Measurements from ENCODE around the gene POLR3GL.
"Not testable (repeated sequence)": the region's sequence is repeated elsewhere in the genome, so short reads cannot be mapped to it uniquely, and the experiment has no call there.

Gene POLR3GL, protein sequence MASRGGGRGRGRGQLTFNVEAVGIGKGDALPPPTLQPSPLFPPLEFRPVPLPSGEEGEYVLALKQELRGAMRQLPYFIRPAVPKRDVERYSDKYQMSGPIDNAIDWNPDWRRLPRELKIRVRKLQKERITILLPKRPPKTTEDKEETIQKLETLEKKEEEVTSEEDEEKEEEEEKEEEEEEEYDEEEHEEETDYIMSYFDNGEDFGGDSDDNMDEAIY

DNA sequence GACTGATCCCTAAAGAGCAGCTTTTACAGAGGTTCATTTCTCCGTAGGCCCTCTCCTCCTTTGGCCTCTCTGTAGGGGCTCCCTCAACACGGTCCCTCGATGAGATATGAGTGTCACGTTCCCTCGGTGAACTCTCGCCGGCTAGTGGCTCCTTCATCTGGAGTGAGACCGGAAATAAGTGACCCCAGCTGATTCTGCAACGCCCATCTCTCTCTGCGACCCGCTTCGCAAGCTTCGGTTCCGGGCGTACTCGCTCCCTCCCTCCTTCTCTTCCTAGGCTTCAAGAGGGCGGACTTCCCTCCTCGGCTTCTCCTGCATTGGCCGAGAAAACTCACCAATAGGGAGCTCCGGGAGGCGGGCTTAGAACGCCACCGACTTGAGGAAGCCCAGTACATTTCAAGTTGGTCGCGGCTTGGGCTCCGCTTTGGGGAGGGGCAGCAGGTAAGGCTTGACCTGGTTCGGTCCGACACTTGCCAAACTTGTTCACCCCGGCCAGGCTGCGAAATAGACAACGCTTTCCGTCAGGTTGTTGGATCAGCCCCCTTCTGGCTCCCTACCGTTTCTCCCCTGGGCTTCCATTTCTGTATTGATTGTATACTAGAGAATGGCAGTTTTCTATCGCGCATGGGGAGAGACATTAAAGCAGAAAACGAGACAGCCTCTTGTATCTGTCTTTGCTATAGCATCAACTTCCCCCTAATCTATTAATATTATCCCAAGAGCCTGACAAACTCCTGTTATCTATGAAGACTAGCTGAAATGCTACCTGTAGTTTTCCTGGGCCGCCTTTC is at the start of gene POLR3GL, which contains the start of gene ANKRD34A:
Gene POLR3GL (plus strand): TSS at position 363 of the 791 bp plus-strand sequence. CDS start 10,176 bp downstream, outside the sequence.
Gene ANKRD34A (minus strand): TSS at position 248 of the 791 bp plus-strand sequence. CDS start 2,816 bp downstream, outside the sequence.
- peak; percentile 92 to 97 for DNase-seq

DNA sequence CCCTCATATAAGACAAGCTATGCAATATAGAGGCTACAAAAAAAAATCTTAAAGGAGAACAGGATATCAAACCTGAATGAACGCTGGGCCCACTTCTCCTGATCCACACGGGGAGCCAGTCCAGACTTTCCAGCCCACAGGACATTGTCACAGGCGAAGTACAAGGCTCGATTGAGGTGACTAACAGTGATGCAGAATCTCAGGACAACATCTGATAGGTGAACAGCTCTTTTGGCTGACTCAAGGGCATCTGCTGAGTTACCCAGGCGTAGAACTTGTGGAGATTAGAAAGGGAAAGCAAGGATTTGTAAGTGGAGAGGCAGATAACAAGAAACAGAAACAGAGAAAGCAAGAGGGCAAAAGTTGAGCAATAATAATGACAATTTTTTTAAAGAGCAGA is 47.7 kb upstream of the POLR3GL start:
- DNase-seq, result no peak

DNA sequence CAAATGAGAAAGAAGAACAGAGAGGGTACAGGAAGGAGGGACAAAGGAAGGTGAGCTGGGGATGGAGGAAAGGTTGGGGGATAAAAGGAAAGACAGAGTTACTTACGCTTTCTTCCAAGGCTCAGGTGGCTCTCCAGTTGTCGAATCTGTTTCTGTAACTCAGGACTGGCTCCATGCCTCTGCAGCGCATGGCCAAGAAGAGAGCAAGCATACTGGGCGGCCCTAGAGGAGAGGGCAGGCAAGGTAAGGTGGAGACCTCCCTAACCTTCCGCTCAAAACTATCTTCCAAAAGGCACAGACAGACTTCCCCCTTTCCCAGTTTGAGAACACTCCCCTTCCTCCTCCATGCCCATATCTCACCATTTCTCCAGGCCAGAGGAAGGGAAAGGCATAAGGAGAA is 46.9 kb upstream of the POLR3GL start:
- DNase-seq, result no peak

DNA sequence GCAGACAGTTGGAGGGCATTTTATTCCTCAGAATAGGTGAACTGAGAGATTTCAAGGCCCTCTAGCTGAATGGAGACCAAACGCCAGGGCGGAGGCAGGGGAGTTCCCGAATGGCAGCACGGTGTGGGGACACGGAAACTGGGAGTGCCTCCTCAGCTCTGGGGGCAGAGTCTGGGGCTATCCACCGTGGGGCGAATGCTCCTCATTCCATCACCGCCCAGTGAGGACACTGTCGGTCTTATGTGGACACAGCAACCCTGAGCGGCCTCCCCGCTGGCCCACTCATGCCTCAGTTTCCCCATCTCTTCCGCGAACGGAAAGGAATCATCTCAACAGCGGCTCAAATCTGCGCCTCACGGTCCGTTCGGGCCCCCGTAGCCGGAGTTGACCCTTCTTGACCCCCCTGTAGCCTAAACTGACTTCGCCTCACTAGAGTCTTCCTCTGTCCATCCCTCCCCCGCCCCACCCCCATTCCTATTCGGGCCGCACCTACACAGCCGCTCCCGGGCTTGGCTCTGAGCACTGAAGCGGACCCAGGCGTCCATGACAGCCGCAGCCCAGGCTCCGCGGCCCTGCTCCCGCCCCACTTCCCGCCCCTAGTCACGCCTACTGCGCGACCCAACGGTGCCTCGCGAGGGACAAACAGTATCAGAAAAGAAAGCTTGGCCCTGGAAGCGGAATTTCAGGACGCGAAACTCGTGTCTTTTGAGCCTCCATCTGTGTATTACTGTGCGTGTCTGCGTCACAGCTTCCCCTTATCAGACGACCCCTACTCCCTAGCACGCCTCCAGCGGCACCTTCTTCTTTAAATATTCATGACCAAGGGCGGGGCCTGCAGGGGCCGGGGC is 46.1 kb upstream of the POLR3GL start, which contains the start of gene PEX11B:
Gene PEX11B (minus strand): TSS at position 574 of the 848 bp plus-strand sequence. CDS start 29 bp downstream, at position 545.
- peak; percentile 82 to 91 for DNase-seq

DNA sequence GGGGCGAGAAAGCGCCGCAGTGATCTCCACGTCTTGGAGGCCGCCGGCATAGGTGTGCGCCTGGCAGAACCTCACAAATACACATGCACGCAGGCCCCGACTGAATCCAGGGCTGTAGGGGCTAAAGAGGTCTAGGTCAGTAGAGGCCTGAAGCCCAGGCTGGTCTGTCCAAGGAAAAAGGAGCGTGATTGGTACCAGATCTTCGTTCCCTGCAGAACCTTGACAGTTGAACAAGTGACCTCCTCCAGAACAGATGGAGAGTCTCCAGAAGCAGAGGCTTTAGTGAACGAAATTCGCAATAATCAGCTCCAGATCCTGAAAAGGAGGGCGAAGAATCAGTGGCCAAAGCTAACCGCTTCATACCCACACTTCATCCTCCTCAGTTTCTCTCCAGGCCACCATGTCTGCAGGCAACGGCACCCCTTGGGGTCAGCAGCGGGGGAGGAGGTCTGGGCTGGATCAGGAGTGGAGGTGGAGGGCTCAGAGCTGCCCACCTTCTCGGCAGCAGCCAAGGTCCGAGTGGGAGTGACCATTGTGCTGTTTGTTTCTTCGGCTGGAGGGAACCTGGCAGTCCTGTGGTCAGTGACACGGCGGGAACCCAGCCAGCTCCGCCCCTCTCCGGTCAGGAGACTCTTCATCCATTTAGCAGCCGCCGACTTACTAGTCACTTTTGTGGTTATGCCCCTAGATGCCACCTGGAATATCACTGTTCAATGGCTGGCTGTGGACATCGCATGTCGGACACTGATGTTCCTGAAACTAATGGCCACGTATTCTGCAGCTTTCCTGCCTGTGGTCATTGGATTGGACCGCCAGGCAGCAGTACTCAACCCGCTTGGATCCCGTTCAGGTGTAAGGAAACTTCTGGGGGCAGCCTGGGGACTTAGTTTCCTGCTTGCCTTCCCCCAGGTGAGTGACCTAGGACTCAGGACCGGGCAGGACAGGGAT is 45.2 kb upstream of the POLR3GL start:
- no peak for DNase-seq

DNA sequence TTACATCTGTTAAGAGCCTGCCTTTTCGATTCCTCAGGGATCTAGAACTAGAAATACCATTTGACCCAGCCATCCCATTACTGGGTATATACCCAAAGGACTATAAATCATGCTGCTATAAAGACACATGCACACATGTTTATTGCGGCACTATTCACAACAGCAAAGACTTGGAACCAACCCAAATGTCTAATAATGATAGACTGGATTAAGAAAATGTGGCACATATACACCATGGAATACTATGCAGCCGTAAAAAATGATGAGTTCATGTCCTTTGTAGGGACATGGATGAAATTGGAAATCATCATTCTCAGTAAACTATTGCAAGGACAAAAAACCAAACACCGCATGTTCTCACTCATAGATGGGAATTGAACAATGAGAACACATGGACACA is 44.2 kb upstream of the POLR3GL start:
- not testable (repeated sequence) for DNase-seq

DNA sequence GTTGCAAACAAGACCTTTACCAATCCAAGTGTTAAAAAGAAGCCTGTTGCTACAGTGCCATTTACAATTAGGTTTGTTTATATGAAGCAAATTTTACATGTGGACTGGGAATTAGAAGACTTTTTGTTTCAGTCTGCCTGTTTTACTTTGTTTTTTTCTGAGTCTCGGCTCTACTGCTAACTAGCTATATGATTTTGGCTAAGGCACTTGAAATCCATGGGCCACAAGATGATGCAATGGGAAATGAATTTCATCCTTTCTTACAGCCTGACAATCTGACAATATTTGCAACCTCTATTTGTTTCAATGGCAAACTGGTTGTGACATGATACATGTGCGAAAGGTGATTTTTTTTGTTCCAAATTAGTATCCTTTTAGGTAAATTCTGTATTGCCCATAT is 42.2 kb upstream of the POLR3GL start:
- DNase-seq, result no peak

DNA sequence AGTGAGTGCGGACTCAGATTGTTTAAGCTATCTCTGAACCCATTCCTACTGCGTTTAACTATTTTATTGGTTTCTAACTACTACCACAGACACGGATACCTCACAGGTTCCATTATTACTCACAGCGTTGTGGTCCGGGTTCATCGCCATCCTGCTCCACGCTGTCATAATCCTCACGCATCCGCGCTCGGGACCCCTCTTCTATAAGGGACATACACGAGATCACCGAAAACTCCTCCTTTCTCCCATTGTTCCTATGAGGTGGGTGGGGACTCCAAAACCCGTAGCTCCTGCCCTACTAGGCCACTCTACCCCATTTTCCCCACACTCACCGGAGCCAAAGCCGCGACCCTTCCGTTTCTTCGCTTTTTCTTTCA is 37.8 kb upstream of the POLR3GL start:
- DNase-seq, result no peak

DNA sequence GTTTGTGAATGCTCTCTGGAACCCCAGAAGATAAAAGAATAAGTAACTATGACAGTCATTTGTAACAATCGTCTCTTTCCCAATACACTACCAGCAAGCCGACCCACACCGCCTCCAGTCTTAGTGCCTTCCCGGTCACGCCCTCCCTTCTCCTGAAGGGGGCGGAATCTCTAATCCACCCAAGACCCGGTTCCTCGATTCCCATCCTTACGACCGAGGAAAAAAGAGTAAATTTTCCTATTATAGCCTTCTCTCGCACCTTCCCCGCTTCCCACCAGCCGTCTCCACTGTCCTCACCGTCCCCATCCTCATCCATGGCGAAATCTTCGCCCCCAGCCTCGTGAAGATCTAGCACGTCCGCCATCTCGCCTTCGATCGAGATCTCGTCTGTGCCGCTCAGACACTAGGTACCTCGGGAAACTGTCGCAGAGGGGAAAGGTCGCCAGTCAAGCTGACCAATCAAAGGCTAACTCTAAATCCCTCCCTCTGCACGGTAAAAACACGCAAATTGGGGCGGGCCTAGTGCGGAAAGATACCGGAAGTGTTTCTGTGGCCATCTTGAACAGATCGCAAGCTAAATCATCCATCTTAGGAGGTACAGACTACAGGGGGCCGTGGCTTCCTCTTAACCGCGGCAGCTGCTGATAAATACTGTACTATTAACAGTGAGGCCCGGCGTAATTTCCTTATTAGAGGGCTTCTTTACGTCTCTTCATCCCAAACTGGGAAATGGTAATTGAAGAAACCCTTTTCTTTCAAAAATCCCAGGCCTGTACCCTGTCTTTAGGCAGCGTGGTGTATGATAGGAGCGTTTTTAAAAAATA is 37.2 kb upstream of the POLR3GL start, which contains the start of gene RBM8A:
Gene RBM8A (minus strand): TSS at position 422 of the 824 bp plus-strand sequence. CDS start 58 bp downstream, at position 364.
- DNase-seq, result peak; percentile 93 to 98

DNA sequence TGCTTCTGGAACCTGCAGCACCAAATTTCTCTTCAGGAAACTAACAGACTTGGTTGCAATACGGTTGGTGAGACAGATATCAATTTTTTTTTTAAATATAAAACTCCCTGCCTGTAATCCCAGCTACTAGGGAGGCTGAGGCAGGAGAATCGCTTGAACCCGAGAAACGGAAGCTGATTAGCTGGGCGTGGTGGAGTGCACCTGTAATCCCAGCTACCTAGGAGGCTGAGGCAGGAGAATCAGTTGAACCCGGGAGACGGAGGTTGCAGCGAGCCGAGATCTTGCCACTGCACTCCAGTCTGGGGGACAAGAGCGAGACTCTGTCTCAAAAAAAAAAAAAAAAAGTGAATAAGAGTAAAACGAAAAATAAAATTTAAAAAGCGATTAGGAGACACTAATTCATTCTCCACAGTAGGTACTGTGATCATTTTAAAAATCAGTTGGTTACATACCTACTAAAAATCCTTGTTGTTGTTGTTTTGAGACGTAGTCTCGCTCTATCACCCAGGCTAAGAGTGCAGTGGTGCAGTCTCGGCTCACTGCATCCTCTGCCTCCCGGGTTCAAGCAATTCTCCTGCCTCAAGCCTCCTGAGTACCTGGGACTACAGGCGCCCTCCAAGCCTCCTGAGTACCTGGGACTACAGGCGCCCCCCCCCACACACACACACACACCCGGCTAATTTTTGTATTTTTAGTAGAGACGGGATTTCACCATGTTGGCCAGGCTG is 36.4 kb upstream of the POLR3GL start:
- DNase-seq, result no peak

DNA sequence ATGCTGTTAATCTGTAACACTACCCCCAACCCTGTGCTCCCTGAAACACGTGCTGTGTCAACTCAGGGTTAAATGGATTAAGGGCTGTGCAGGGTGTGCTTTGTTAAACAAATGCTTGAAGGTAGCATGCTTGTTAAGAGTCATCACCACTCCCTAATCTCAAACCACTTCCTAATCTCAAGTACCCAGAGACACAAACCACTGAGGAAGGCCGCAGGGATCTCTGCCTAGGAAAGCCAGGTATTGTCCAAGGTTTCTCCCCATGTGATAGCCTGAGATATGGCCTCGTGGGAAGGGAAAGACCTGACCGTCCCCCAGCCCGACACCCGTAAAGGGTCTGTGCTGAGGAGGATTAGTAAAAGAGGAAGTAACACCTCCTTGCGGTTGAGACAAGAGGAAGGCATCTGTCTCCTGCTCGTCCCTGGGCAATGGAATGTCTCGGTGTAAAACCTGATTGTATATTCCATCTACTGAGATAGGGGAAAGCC is 31.9 kb upstream of the POLR3GL start:
- DNase-seq, result not testable (repeated sequence)

DNA sequence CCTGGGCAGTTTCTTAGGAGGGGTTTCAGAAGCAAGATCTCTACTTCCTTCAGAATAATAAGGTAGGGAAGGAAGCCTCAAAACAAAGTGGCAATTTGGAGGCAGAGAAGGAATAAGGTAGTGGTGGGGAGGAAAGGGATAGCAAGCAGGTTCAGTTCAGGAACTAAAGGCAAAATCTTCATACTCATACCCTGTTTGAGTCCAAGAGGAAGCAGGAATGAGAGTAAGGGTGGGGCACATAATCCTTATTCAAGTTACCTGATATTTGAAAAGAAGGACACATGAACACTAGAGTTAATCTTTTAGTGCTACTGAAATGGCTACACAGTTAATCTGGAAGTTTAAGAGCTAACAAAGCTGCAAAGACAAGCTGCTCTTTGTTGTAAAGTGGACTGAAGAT is 28.8 kb upstream of the POLR3GL start:
- no peak for DNase-seq

DNA sequence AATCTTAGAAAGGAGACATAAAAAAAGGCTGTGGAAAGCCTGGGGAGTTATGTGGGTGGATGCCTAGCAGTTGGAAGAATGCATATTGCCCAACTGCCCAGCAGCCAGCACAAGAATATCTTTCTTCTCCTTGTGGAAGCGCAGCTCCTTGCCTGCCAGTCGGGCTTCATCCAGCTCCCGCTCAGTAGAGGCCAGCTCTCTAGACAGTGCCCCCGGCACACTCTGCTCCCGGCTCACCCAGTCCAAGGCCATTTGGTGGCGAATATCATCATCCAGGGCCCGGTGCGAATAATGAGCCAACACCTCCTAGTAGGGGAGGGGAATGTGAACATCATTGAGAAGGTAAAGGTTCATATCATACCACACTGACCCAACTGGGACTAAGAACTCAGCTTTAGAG is 28.2 kb upstream of the POLR3GL start:
- DNase-seq, result no peak

DNA sequence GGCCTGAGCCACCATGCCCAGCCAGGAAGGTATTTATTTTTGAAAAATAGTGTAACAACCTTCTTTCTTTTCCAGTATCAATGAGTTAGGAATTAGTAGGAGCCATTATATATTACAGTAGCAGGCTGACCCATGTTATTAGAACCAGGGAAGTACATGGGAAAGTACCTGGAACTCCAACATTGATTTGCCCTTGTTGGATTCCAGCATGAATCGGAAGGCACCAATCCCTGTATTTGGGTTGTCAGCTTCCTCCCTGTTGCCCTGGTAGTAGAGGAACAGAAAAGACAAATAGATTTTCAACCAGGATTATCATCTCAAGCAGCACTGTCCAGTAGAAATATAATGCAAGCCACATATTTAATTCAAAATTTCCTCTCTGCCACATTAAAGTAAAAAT is 27.1 kb upstream of the POLR3GL start:
- DNase-seq, result no peak

DNA sequence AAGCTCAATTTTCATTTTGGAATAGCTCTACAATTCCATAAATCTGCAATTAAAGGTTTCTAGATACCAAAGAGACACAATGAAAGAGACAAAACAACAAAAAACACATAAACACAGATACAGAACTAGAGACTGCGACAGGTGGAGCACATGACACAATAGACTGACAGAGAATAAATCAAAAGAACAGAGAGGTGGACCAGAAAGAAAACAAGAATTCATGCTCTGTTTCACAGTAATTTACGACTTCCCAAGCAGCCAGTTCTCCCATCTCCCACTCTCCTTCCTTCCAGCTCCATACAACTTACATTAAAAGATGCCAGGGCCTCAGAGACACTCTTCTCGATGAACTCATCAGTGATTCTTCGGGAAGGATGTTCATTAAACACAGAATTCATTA is 22.1 kb upstream of the POLR3GL start:
- no peak for DNase-seq

DNA sequence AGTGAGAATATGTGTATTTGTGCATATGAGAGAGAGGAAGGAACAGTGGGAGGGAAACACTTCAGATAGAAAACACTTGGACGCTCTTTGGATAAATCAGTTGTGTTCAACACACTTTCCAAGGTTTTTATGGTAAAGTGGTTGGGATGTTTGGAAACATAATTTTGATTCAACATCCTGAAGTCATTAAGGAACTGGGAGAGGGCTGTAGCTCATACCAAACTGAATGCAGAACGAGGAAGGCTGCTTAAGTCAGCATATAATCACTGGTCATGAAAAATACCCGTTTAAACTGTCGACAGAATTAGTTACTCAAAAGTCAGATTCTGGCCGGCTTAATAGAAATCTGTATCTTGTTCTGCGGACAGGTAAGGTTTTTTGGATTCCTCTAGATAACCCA is 21.6 kb upstream of the POLR3GL start:
- DNase-seq, result no peak

DNA sequence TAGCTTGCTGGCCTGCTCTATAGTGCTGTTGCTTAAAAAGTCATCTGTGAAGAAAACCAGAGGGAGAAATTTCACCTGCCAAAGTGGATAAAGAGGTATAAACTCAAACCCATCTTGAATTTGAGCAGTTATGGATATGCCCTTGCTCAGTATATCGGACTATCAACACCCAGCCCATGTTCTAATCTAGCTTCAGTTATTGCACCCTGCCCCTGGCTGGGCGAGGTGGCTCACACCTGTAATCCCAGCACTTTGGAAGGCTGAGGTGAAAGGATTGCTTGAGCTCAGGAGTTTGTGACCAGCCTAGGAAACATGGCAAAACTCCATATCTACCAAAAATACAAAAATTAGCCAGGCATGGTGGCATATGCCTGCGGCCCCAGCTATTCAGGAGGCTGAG is 20.0 kb upstream of the POLR3GL start:
- no peak for DNase-seq

DNA sequence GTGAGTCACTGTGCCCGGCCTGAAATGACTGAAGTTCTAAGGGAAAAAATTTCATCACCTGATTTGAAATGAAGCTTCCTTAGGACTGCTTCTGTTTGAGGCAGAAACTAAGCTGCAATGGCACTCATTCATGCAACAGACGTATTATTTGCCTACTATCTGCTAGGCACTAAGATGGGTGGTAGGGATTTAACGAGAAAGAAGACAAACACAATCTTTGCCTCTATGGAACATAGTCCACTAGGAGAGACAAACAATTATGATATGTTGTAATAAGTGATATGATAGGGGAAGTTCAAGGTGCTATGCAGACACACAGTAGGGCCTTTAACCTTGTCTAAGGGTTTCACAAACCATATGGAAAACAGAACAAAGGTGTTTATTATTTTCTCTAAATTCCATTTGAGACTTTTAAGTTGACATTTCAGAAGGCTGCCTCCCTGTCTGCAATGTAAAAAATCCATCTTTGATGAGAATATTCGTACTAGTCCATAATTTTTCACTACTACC is 18.0 kb upstream of the POLR3GL start:
- DNase-seq, result no peak

DNA sequence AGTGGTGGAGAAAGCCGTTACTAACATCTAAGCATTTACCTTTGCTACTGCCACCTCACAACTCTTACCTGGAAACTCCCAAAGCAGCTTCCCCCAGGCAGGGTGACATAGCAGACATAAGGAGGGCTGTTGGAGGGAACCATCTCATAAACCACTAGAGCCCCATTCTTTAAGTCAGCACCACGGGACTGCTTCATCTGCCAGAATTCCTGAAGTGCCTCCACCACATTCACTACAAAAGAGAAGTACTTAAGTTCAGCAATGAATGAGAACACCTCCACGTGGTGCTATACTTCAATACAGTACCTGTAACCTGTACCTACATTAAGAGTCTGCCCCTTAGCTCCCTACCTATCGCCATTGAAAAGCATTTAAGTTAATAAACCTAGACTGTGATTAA is 16.9 kb upstream of the POLR3GL start:
- no peak for DNase-seq

DNA sequence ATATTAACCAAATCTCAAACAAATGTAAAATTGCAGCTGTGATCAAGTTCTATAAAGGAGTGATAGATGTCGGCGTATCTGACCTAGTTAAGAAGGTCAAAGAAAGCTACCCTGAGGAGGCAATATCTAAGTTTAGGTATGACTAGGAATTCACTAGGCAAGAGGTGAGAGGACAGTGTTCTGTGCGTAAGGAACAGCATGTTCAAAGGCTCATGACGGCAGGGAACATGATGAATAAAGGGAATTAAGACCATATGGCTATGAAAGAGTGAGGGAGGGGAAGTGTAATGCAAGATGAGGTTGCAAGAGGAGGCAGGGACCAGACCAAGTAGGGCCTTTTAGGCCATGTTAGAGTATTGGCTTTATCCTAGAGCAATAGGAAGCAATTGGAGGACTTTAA is 15.3 kb upstream of the POLR3GL start:
- no peak for DNase-seq

Data from hippocampal formation (tissue), 2 donors.